GM12892 (cell line): Measurements from ENCODE around the gene DBF4B.

ENCODE experiments used
- POLR2A ChIP-seq: IDR thresholded peaks from 2 replicates; pipeline ENCODE4 v1.6.1; 2011; ENCODE audit warnings: low read depth, low read length, control low read depth
- POLR2AphosphoS5 ChIP-seq: IDR thresholded peaks from 2 replicates; pipeline ENCODE4 v1.6.1; 2011; ENCODE audit warnings: low read depth, low read length, control low read depth
- TAF1 ChIP-seq: IDR thresholded peaks from 2 replicates; pipeline ENCODE4 v1.6.1; 2011; ENCODE audit warnings: low read depth, mild to moderate bottlenecking, control low read depth, low read length, borderline replicate concordance

GRCh38 chr17:44738214-44738906, 29.9 kb downstream of the DBF4B start:
- TF ChIP-seq POLR2A (no peak), POLR2AphosphoS5 (no peak), TAF1 (no peak)
